B cell (primary cell): Measurements from ENCODE around the gene GIT1. TPM values are rescaled to one million over a fixed set of nuclear protein-coding genes. Genes with fewer than 3 reads are reported as not detected.

Experiments
- ATAC-seq: fragments of 200-7000 bp; cut with Tn5 transposase; one replicate; pipeline ENCODE4 v1.10.0; 2021; ENCODE audit warnings: low read depth, mild to moderate bottlenecking, moderate number of reproducible peaks, moderate library complexity
- CTCF ChIA-PET: fragments of 350-600 bp; sonication (Branson Sonifier 250); formaldehyde crosslinking; loops from one replicate; lab custom pipeline; 2021; ENCODE audit warnings: antibody characterized with exemption, inconsistent platforms; lab: Charles Lee
- POLR2A ChIA-PET: fragments of 350-600 bp; sonication (Branson Sonifier 250); formaldehyde crosslinking; loops from one replicate; lab custom pipeline; 2021; ENCODE audit warnings: antibody characterized with exemption; lab: Charles Lee
- DNase-seq: peaks from one replicate; pipeline ENCODE4 v3.0.0; 2013
- H2AFZ ChIP-seq: 2 replicates; pipeline ENCODE4 v1.6.1; 2012; ENCODE audit warnings: mild to moderate bottlenecking, low read depth, low read length; ENCODE audit not compliant: insufficient read depth, poor library complexity, severe bottlenecking
- H3K27ac ChIP-seq, 2 donors: 1 replicate in 1 of 2; 2 replicates in 1 of 2; pipeline ENCODE4 v1.5.1; 2012 to 2013; ENCODE audit warnings: low read length in 2 of 2, mild to moderate bottlenecking in 2 of 2, moderate library complexity in 1 of 2
- H3K27me3 ChIP-seq, 4 experiments: fragments of 200-600 bp in 1 of 4; sonication (generic) in 1 of 4; replicated peaks in 1 of 4; 1 replicate in 2 of 4; 2 replicates in 2 of 4; pipeline versions ENCODE4 v1.6.1 to v1.7.0; 2013 to 2016; ENCODE audit warnings: low read length in 3 of 4, mild to moderate bottlenecking in 2 of 4, mixed read lengths in 1 of 4, moderate library complexity in 1 of 4; ENCODE audit not compliant: insufficient read depth in 4 of 4, control insufficient read depth in 3 of 4; ENCODE audit errors: control extremely low read depth in 1 of 4
- H3K36me3 ChIP-seq, 2 experiments: replicated peaks in 1 of 2; 1 replicate in 1 of 2; 2 replicates in 1 of 2; pipeline versions ENCODE4 v1.6.1 to v1.7.1; 2013; ENCODE audit warnings: low read length in 1 of 2; ENCODE audit not compliant: insufficient read depth in 2 of 2, control insufficient read depth in 1 of 2; ENCODE audit errors: control extremely low read depth in 1 of 2, extremely low read depth in 1 of 2
- H3K4me1 ChIP-seq, 2 donors: fragments of 200-600 bp in 1 of 2; sonication (generic) in 1 of 2; 1 replicate in 1 of 2; 2 replicates in 1 of 2; pipeline versions ENCODE4 v1.5.1 to v1.6.1; 2013 to 2017; ENCODE audit warnings: low read length in 2 of 2; ENCODE audit not compliant: control insufficient read depth in 2 of 2, insufficient read depth in 2 of 2
- H3K4me2 ChIP-seq: replicated peaks from 2 replicates; pipeline ENCODE3; 2012; ENCODE audit warnings: mild to moderate bottlenecking, low read depth, low read length; ENCODE audit not compliant: poor library complexity, severe bottlenecking
- H3K4me3 ChIP-seq, 5 experiments: fragments of 200-600 bp in 1 of 5; sonication (generic) in 1 of 5; 1 replicate in 3 of 5; 2 replicates in 2 of 5; pipeline versions ENCODE4 v1.5.1 to v1.7.0; 2011 to 2016; ENCODE audit warnings: low read length in 4 of 5, mild to moderate bottlenecking in 4 of 5, low read depth in 2 of 5, control low read depth in 1 of 5, moderate library complexity in 1 of 5; ENCODE audit not compliant: insufficient read depth in 1 of 5; ENCODE audit errors: control extremely low read depth in 1 of 5, extremely low read depth in 1 of 5
- H3K79me2 ChIP-seq: fragments of 200-600 bp; sonication (generic); one replicate; pipeline ENCODE4 v1.6.0; 2016; ENCODE audit warnings: low read length; ENCODE audit not compliant: control insufficient read depth, insufficient read depth
- H3K9ac ChIP-seq: fragments of 200-600 bp; sonication (generic); 2 replicates; pipeline ENCODE4 v1.6.1; 2017; ENCODE audit warnings: mild to moderate bottlenecking, low read length, moderate library complexity
- H3K9me3 ChIP-seq, 3 donors: one replicate each; pipeline versions ENCODE4 v1.6.1 to v1.7.1; 2013; ENCODE audit warnings: low read length in 2 of 3; ENCODE audit not compliant: control insufficient read depth in 2 of 3, insufficient read depth in 1 of 3; ENCODE audit errors: control extremely low read depth in 1 of 3
- H4K20me1 ChIP-seq: 2 replicates; pipeline ENCODE4 v1.6.0; 2012; ENCODE audit warnings: mild to moderate bottlenecking, low read length; ENCODE audit not compliant: insufficient read depth, control insufficient read depth, poor library complexity, severe bottlenecking
- H3K27ac Mint-ChIP-seq: one replicate; pipeline ENCODE4 v1.8.0; 2021; ENCODE audit warnings: mixed read lengths
- H3K27me3 Mint-ChIP-seq: one replicate; pipeline ENCODE4 v1.8.0; 2021; ENCODE audit warnings: mixed read lengths
- H3K4me1 Mint-ChIP-seq: one replicate; pipeline ENCODE4 v1.8.0; 2021; ENCODE audit warnings: mixed read lengths
- H3K4me3 Mint-ChIP-seq: one replicate; pipeline ENCODE4 v1.8.0; 2021; ENCODE audit warnings: mixed read lengths
- H3K9me3 Mint-ChIP-seq: one replicate; pipeline ENCODE4 v1.8.0; 2022; ENCODE audit warnings: mixed read lengths; ENCODE audit not compliant: insufficient read depth
- EZH2 ChIP-seq: IDR thresholded peaks from 2 replicates; pipeline ENCODE4 v1.6.1; 2012; ENCODE audit warnings: borderline replicate concordance, low read depth, mild to moderate bottlenecking, moderate library complexity, low read length; ENCODE audit not compliant: insufficient read depth, poor library complexity, severe bottlenecking
- WGBS: methylation state at CpG from one replicate; pipeline ENCODE4 v1.1.5; 2013; ENCODE audit warnings: missing lambda C conversion rate; ENCODE audit not compliant: insufficient coverage; 5-methylcytosine and 5-hydroxymethylcytosine counted together
- intact Hi-C: fragments of 100-400 bp; cut with micrococcal nuclease; formaldehyde crosslinking; loops from one replicate; pipeline ENCODE4 v1.10.0; 2022
- polyA plus RNA-seq: library from polyadenylated mRNA; depleted of rRNA; stranded (reverse); fragments of >200 nt; gene quantifications from 2 replicates; pipeline ENCODE4 v1.2.3, GENCODE V29; 2012
- total RNA-seq, 2 donors: library from RNA; stranded (reverse); fragments of 120-200 nt in 1 of 2; gene quantifications; 1 replicate in 1 of 2; 2 replicates in 1 of 2; pipeline versions ENCODE4 v1.2.3 to v1.2.4, GENCODE V29; 2013 to 2022
- TF ChIP-seq, protein P1 (sequence below): fragments of 200-600 bp; IDR thresholded peaks from one replicate; pipeline ENCODE4 v1.8.0; 2022; ENCODE audit warnings: antibody characterized with exemption, mild to moderate bottlenecking

GIT1 gene
- total and polyA plus RNA-seq, 2 donors (not counting 1 experiment from before 2014, with no cell fraction given), result 49.3 to 61.9 TPM

DNA sequence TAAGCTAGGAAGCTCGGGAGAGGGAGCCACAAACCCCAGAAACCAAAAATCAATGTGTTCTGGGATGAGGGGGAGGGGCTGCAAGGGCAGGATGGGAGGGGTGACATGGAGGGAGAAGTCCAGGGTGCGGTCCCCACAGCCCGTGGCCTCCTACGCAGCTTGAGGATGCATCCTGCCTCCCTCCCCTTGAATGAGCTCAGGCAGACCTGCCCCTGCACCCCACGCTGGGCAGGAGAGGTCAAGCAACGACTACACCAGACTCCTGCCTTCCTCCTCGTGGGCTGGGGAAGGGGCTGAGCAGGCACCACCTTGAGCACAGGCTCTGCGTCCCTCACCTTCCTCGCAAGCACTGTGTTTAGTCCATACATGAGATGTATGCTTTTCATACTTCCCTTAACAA lies 7.4 kb upstream of the GIT1 start:
- H3K4me2 ChIP-seq, result no peak overlapping the region
- no peaks in the 10 kb centered on the region for H3K27me3 Mint-ChIP-seq
- no peaks in the 10 kb centered on the region for H3K79me2 ChIP-seq
- H3K27me3 ChIP-seq, result peaks cover 0 to 7% (median 2%) of the 10 kb centered on the region in 4 experiments
- TF ChIP-seq, protein P1, sequence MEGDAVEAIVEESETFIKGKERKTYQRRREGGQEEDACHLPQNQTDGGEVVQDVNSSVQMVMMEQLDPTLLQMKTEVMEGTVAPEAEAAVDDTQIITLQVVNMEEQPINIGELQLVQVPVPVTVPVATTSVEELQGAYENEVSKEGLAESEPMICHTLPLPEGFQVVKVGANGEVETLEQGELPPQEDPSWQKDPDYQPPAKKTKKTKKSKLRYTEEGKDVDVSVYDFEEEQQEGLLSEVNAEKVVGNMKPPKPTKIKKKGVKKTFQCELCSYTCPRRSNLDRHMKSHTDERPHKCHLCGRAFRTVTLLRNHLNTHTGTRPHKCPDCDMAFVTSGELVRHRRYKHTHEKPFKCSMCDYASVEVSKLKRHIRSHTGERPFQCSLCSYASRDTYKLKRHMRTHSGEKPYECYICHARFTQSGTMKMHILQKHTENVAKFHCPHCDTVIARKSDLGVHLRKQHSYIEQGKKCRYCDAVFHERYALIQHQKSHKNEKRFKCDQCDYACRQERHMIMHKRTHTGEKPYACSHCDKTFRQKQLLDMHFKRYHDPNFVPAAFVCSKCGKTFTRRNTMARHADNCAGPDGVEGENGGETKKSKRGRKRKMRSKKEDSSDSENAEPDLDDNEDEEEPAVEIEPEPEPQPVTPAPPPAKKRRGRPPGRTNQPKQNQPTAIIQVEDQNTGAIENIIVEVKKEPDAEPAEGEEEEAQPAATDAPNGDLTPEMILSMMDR, result no peak
- no peak for TF ChIP-seq EZH2
- H3K4me1 ChIP-seq, result peaks cover 17 to 20% of the 10 kb centered on the region in 2 donors
- CTCF ChIA-PET, result interaction anchor here (1.1 to 2.2 kb wide), 5 partner anchors 16 to 21 kb away, joined by 3 to 7 read pairs (median 4); no protein-coding TSS in a partner anchor
- no peak overlapping the region for H2AFZ ChIP-seq
- H3K9me3 ChIP-seq, result no peaks in the 10 kb centered on the region
- H3K27ac Mint-ChIP-seq, result no peak overlapping the region
- no peak for ATAC-seq
- POLR2A ChIA-PET, result no interaction called here
- H3K9me3 Mint-ChIP-seq, result no peaks in the 10 kb centered on the region
- peaks cover 18% of the 10 kb centered on the region for H3K4me1 Mint-ChIP-seq
- H4K20me1 ChIP-seq, result no peaks in the 10 kb centered on the region
- no peak overlapping the region for H3K4me3 Mint-ChIP-seq
- no peaks in the 10 kb centered on the region for H3K36me3 ChIP-seq
- H3K4me3 ChIP-seq, result no peak overlapping the region
- no peak for DNase-seq
- no peak overlapping the region for H3K27ac ChIP-seq
- no peak overlapping the region for H3K9ac ChIP-seq
- intact Hi-C loops, result no loop called here
- 90% methylated on average over 6 of the region's 9 CpGs for WGBS

DNA sequence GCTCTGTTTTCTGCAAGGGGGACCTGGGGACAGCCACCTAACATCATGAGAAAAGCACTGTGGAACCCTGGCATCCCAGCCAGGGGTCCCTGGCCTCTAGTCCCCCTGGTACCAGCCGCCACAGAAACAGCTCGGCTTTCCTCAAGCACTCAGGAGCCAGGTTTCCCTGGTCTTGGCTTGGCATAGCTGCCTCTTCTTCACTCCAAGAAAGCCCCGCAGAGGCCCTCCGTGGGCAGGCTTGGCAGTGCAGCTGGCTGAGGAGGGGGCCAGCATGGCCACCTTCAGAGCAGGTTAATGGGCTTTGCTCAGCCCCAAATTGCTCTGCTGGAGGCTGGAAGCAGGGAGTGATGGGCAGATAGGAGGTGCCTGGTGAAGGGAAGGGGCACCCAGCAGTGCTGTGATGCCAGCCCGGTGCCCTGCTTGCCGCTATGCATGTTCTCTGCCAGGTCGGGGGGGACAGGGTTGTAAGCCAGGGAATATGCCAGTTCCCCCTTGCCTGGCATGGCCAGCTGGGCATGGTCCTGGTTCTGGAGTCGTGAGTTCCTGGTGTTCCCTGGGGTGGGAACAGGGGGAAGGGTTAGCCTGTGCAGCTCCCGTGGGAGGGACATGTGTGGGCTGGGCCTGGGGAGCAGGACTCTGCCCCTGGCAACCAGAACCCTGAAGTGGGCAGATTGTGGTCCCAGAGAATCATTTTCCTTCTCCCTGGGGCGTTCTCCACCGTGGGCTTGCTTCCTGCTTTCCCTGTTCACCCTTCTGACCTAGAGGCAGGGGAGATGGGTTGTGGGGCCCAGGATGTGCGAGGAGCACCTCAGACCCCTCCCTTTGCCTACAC lies 6.7 kb upstream of the GIT1 start:
- Histone ChIP-seq H4K20me1 (no peaks in the 10 kb centered on the region), H3K36me3 (no peaks in the 10 kb centered on the region), H3K9me3 (peaks cover 0 to 2% (median 0%) of the 10 kb centered on the region in 3 donors), H2AFZ (no peak overlapping the region), H3K4me3 (no peak overlapping the region), H3K79me2 (no peaks in the 10 kb centered on the region), H3K27me3 (peaks cover 0 to 7% (median 2%) of the 10 kb centered on the region in 4 experiments), H3K27ac (no peak overlapping the region), H3K9ac (no peak overlapping the region), H3K4me2 (no peak overlapping the region), H3K4me1 (peaks cover 23 to 27% of the 10 kb centered on the region in 2 donors)
- ATAC-seq, result no peak
- POLR2A ChIA-PET, result no interaction called here
- no peaks in the 10 kb centered on the region for H3K9me3 Mint-ChIP-seq
- H3K27ac Mint-ChIP-seq, result no peak overlapping the region
- peaks cover 25% of the 10 kb centered on the region for H3K4me1 Mint-ChIP-seq
- H3K4me3 Mint-ChIP-seq, result no peak overlapping the region
- DNase-seq, result no peak
- CTCF ChIA-PET, result interaction anchor here (1.1 to 2.2 kb wide), 4 partner anchors 16 to 22 kb away, joined by 3 to 7 read pairs (median 5); no protein-coding TSS in a partner anchor
- intact Hi-C loops, result no loop called here
- H3K27me3 Mint-ChIP-seq, result no peaks in the 10 kb centered on the region
- TF ChIP-seq, protein P1, result no peak
- no peak for TF ChIP-seq EZH2
- WGBS, result 93% methylated on average over 10 of the region's 12 CpGs
